Thoracic aorta (tissue), 2 donors: ENCODE data around the gene ARHGAP24. TPM values are rescaled to one million over a fixed set of nuclear protein-coding genes. Genes with fewer than 3 reads are reported as not detected.

Source experiments
- ATAC-seq: fragments of 150-250 bp; one replicate; pipeline ENCODE4 v1.8.0; 2017; ENCODE audit warnings: low read depth; ENCODE audit not compliant: insufficient number of reproducible peaks, low FRiP score
- DNase-seq: peaks from one replicate; pipeline ENCODE4 v3.0.0-alpha.2; 2020; ENCODE audit warnings: low spot score
- H3K27ac ChIP-seq, 2 donors: fragments of 200-600 bp; sonication (generic); 1 replicate in 1 of 2; 2 replicates in 1 of 2; pipeline ENCODE4 v1.5.1; 2016; ENCODE audit warnings: mild to moderate bottlenecking in 2 of 2, moderate library complexity in 2 of 2
- H3K27me3 ChIP-seq: fragments of 200-600 bp; sonication (generic); replicated peaks from 2 replicates; pipeline ENCODE4 v1.6.0; 2016; ENCODE audit warnings: mild to moderate bottlenecking; ENCODE audit not compliant: insufficient read depth
- H3K36me3 ChIP-seq: fragments of 200-600 bp; sonication (generic); one replicate; pipeline ENCODE4 v1.5.1; 2016
- H3K4me1 ChIP-seq, 2 donors: fragments of 200-600 bp; sonication (generic); 1 replicate in 1 of 2; 2 replicates in 1 of 2; pipeline versions ENCODE4 v1.5.1 to v1.6.0; 2016; ENCODE audit warnings: low read depth in 2 of 2, mild to moderate bottlenecking in 1 of 2; ENCODE audit not compliant: control insufficient read depth in 1 of 2
- H3K4me3 ChIP-seq: fragments of 200-600 bp; sonication (generic); 2 replicates; pipeline ENCODE4 v1.5.1; 2016; ENCODE audit warnings: mild to moderate bottlenecking
- H3K9me3 ChIP-seq: fragments of 200-600 bp; sonication (generic); 2 replicates; pipeline ENCODE4 v1.5.1; 2016
- CTCF ChIP-seq: fragments of 200-600 bp; sonication (generic); IDR thresholded peaks from one replicate; pipeline ENCODE4 v1.5.1; 2019; ENCODE audit warnings: antibody characterized with exemption
- total RNA-seq, 2 donors: library from RNA; depleted of rRNA; stranded (reverse); fragments of >200 nt; gene quantifications; one replicate each; pipeline versions ENCODE4 v1.1.0 to v1.2.3, GENCODE V29; 2016

The ARHGAP24 gene
- total RNA-seq, 2 donors from 2014 or later, result 30.1 to 43.6 TPM

DNA sequence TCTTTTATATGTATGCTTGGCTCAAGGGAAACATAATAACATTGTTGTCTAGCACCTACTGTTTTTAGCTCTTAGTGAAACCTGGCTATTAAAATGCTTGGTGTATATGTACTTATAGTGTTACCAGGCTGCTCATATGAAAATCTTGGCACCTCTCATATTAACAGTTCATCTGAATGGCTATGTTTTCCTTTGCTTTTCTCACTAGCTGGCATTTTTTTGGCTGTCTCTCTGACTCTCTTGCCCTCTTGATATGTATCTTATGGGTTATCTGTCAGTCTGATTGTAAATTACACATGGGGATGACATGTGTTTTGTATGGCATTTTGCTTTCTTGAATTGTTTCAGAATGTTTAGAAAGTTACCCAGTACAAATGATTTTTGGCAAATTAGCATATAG, 158.0 kb downstream of the ARHGAP24 start:
- Histone ChIP-seq H3K4me1 (no peaks in the 10 kb centered on the region), H3K27me3 (no peaks in the 10 kb centered on the region), H3K9me3 (peaks cover 3% of the 10 kb centered on the region), H3K4me3 (no peak overlapping the region), H3K27ac (no peak overlapping the region), H3K36me3 (no peaks in the 10 kb centered on the region)
- DNase-seq (no peak), ATAC-seq (no peak)
- no peak for TF ChIP-seq CTCF

GRCh38 chr4:85637778-85638177, 162.8 kb downstream of the ARHGAP24 start:
- H3K4me3 ChIP-seq, result no peak overlapping the region
- H3K4me1 ChIP-seq, result no peaks in the 10 kb centered on the region
- TF ChIP-seq CTCF, result no peak
- H3K27ac ChIP-seq, result no peak overlapping the region
- ATAC-seq (no peak), DNase-seq (no peak)
- H3K9me3 ChIP-seq, result no peaks in the 10 kb centered on the region
- H3K36me3 ChIP-seq, result no peaks in the 10 kb centered on the region
- H3K27me3 ChIP-seq, result no peaks in the 10 kb centered on the region

- DNase-seq, result no peak
These were observed 165.0 kb downstream of the ARHGAP24 start for GRCh38 chr4:85639946-85640345.

DNA sequence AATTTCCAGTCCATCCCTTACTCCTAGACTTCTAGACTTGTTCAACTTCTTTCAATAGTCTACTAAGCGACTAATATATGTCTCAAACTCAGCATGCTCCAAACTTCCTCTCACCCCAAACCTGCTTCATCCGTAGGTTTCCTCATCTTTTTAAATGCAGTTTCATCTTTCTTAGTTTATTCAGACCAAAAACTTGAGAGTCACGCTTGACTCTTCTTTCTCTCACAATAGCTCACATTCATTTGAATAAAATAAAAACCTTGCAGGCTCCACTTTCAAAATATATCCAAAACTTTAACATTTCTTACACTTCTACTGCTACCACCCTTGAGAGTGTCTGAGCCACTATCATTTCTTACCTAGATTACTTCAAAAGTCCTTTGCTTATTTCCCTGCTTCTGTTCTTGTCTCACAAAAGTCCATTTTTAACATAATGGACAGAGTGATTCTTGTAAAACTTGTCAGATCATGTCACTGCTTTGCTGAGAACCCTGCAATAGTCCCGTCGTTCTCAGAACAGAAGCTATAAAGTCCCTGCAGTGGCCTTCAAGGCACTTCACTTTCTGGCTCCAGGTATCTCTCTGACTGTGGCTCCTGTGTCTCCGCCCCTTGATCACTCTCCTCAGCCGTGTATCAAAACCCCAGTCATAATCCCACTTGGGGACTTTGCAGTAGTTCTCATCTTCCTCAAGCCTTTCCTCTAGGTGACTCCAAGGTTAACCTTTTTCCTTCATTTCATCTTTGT, 167.6 kb downstream of the ARHGAP24 start:
- no peak overlapping the region for H3K27ac ChIP-seq
- H3K36me3 ChIP-seq, result no peaks in the 10 kb centered on the region
- no peak for TF ChIP-seq CTCF
- DNase-seq (no peak), ATAC-seq (no peak)
- H3K27me3 ChIP-seq, result no peaks in the 10 kb centered on the region
- H3K9me3 ChIP-seq, result no peaks in the 10 kb centered on the region
- no peaks in the 10 kb centered on the region for H3K4me1 ChIP-seq
- H3K4me3 ChIP-seq, result no peak overlapping the region

More at GRCh38 chr4:85639946-85640345, 165.0 kb downstream of the ARHGAP24 start:
- Histone ChIP-seq H3K9me3 (no peaks in the 10 kb centered on the region), H3K27ac (no peak overlapping the region), H3K4me1 (no peaks in the 10 kb centered on the region), H3K4me3 (no peak overlapping the region), H3K27me3 (no peaks in the 10 kb centered on the region), H3K36me3 (no peaks in the 10 kb centered on the region)
- TF ChIP-seq CTCF, result no peak
- no peak for ATAC-seq

DNA sequence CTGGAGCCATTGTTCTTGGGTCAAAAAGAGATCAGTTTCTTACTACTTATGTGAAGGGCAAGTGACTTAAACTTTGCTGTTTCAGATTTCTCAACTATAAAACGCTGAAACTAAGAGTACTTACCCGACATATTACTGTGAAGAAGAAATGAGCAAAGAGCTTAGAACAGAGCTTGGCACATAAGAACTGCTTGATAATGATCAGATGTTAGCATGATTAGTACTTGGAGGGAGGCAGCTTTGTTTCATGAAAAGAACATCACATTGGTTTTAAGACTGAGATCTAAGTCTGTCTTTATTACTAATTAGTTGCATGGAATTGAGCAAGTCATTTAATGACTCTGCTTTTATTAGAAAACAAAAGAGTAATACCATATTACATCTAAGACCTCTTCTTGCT, 169.1 kb downstream of the ARHGAP24 start:
- DNase-seq (no peak), ATAC-seq (no peak)
- no peaks in the 10 kb centered on the region for H3K9me3 ChIP-seq
- no peak overlapping the region for H3K27ac ChIP-seq
- no peak overlapping the region for H3K4me3 ChIP-seq
- H3K4me1 ChIP-seq, result no peaks in the 10 kb centered on the region
- H3K27me3 ChIP-seq, result no peaks in the 10 kb centered on the region
- TF ChIP-seq CTCF, result no peak
- no peaks in the 10 kb centered on the region for H3K36me3 ChIP-seq
